ENCODE results near the gene DAP.

GRCh38 chr5:10642367-10642766 is 118.7 kb downstream of the DAP start:
- TF ChIP-seq CTCF (IDR thresholded peaks at IDR 0.05) (no peak), ZNF121 (CRISPR knock-in tag; IDR thresholded peaks at IDR 0.05) (no peak), FOXJ3 (CRISPR knock-in tag; IDR thresholded peaks at IDR 0.05; ENCODE audit: borderline replicate concordance) (no peak), NFE2L1 (CRISPR knock-in tag; IDR thresholded peaks at IDR 0.05) (no peak), NR2C2 (CRISPR knock-in tag; IDR thresholded peaks at IDR 0.05) (no peak), AR (CRISPR knock-in tag; IDR thresholded peaks at IDR 0.05) (no peak), USF2 (CRISPR knock-in tag; IDR thresholded peaks at IDR 0.05) (no peak), SOX15 (CRISPR knock-in tag; IDR thresholded peaks at IDR 0.05) (no peak), CBFB (CRISPR knock-in tag; IDR thresholded peaks at IDR 0.05; ENCODE audit: low read depth) (no peak), SMAD4 (CRISPR knock-in tag; IDR thresholded peaks at IDR 0.05) (no peak), AFF4 (CRISPR knock-in tag; IDR thresholded peaks at IDR 0.05; ENCODE audit: borderline replicate concordance) (no peak), GRHL2 (CRISPR knock-in tag; IDR thresholded peaks at IDR 0.05; ENCODE audit: insufficient replicate concordance, severe bottlenecking) (no peak), ELF4 (CRISPR knock-in tag; IDR thresholded peaks at IDR 0.05; ENCODE audit: low read depth) (no peak), NFATC4 (CRISPR knock-in tag; IDR thresholded peaks at IDR 0.05) (no peak)
